Liver (tissue), 3 donors: ENCODE data around the gene TMC1.

Experiments used
- FOXA1 ChIP-seq: IDR thresholded peaks from 2 replicates; pipeline ENCODE4 v1.6.1; 2016; ENCODE audit warnings: antibody characterized with exemption
- GABPA ChIP-seq, 2 donors: IDR thresholded peaks in 1 of 2; conservative IDR thresholded peaks in 1 of 2; 2 replicates each; pipeline ENCODE4 v1.6.1; 2016; ENCODE audit warnings: antibody characterized with exemption in 2 of 2, mild to moderate bottlenecking in 1 of 2, moderate library complexity in 1 of 2
- RAD21 ChIP-seq, 2 donors: IDR thresholded peaks; 2 replicates each; pipeline ENCODE4 v1.6.1; 2016; ENCODE audit warnings: antibody characterized with exemption in 2 of 2, mild to moderate bottlenecking in 2 of 2
- SP1 ChIP-seq: IDR thresholded peaks from 2 replicates; pipeline ENCODE4 v1.6.1; 2018; ENCODE audit warnings: antibody characterized with exemption, mild to moderate bottlenecking
- YY1 ChIP-seq: IDR thresholded peaks from 2 replicates; pipeline ENCODE4 v1.6.1; 2016; ENCODE audit warnings: antibody characterized with exemption, mild to moderate bottlenecking
- TF ChIP-seq, protein P1 (sequence below): fragments of 150-350 bp; IDR thresholded peaks from 2 replicates; pipeline ENCODE4 v1.5.1; 2017; ENCODE audit warnings: improper control_type of control experiment, low read depth, low read length; ENCODE audit not compliant: missing input control
- TF ChIP-seq, protein P2 (sequence below): IDR thresholded peaks from 2 replicates; pipeline ENCODE4 v1.6.1; 2016; ENCODE audit warnings: antibody characterized with exemption
- TF ChIP-seq, protein P3 (sequence below): IDR thresholded peaks from 2 replicates; pipeline ENCODE4 v1.6.1; 2016; ENCODE audit warnings: antibody characterized with exemption, mild to moderate bottlenecking
- TF ChIP-seq, protein P4 (sequence below): IDR thresholded peaks from 2 replicates; pipeline ENCODE4 v1.6.1; 2016; ENCODE audit warnings: antibody characterized with exemption
- TF ChIP-seq, protein P5 (sequence below): IDR thresholded peaks from 2 replicates; pipeline ENCODE4 v1.6.1; 2016; ENCODE audit warnings: antibody characterized with exemption
- donor health status: healthy.
- donor health status: healthy.

DNA sequence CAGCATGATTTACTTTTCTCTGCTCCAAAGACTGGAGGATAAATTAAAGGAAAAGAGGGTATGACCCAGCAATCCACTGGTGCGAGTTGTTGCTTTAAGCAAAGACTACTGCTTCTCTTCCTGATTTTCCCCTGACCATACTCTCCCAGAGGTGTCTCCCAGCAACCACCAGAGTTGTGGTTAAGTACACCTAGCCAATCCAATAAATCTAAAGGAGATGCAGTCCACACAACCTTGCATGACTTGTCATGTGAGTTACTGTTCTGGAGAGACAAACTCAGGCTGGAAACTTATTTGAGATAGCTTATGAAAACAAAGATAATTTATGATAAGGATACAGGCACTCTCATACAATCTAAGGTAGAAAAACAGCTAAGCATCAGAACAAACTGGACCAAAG, 11.9 kb downstream of the TMC1 start:
- TF ChIP-seq, protein P1, sequence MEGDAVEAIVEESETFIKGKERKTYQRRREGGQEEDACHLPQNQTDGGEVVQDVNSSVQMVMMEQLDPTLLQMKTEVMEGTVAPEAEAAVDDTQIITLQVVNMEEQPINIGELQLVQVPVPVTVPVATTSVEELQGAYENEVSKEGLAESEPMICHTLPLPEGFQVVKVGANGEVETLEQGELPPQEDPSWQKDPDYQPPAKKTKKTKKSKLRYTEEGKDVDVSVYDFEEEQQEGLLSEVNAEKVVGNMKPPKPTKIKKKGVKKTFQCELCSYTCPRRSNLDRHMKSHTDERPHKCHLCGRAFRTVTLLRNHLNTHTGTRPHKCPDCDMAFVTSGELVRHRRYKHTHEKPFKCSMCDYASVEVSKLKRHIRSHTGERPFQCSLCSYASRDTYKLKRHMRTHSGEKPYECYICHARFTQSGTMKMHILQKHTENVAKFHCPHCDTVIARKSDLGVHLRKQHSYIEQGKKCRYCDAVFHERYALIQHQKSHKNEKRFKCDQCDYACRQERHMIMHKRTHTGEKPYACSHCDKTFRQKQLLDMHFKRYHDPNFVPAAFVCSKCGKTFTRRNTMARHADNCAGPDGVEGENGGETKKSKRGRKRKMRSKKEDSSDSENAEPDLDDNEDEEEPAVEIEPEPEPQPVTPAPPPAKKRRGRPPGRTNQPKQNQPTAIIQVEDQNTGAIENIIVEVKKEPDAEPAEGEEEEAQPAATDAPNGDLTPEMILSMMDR: no peak
- TF ChIP-seq FOXA1 (no peak), SP1 (no peak), GABPA (IDR thresholded peaks at IDR 0.05 in 1 of 2, conservative IDR thresholded peaks at IDR 0.05 in 1 of 2) (no peak), YY1 (no peak), RAD21 (IDR thresholded peaks at IDR 0.05) (no peak)
- TF ChIP-seq, protein P2, sequence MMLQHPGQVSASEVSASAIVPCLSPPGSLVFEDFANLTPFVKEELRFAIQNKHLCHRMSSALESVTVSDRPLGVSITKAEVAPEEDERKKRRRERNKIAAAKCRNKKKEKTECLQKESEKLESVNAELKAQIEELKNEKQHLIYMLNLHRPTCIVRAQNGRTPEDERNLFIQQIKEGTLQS: no peak
- TF ChIP-seq, protein P3, sequence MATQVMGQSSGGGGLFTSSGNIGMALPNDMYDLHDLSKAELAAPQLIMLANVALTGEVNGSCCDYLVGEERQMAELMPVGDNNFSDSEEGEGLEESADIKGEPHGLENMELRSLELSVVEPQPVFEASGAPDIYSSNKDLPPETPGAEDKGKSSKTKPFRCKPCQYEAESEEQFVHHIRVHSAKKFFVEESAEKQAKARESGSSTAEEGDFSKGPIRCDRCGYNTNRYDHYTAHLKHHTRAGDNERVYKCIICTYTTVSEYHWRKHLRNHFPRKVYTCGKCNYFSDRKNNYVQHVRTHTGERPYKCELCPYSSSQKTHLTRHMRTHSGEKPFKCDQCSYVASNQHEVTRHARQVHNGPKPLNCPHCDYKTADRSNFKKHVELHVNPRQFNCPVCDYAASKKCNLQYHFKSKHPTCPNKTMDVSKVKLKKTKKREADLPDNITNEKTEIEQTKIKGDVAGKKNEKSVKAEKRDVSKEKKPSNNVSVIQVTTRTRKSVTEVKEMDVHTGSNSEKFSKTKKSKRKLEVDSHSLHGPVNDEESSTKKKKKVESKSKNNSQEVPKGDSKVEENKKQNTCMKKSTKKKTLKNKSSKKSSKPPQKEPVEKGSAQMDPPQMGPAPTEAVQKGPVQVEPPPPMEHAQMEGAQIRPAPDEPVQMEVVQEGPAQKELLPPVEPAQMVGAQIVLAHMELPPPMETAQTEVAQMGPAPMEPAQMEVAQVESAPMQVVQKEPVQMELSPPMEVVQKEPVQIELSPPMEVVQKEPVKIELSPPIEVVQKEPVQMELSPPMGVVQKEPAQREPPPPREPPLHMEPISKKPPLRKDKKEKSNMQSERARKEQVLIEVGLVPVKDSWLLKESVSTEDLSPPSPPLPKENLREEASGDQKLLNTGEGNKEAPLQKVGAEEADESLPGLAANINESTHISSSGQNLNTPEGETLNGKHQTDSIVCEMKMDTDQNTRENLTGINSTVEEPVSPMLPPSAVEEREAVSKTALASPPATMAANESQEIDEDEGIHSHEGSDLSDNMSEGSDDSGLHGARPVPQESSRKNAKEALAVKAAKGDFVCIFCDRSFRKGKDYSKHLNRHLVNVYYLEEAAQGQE: no peak
- TF ChIP-seq, protein P4, sequence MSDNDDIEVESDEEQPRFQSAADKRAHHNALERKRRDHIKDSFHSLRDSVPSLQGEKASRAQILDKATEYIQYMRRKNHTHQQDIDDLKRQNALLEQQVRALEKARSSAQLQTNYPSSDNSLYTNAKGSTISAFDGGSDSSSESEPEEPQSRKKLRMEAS: no peak
- TF ChIP-seq, protein P5, sequence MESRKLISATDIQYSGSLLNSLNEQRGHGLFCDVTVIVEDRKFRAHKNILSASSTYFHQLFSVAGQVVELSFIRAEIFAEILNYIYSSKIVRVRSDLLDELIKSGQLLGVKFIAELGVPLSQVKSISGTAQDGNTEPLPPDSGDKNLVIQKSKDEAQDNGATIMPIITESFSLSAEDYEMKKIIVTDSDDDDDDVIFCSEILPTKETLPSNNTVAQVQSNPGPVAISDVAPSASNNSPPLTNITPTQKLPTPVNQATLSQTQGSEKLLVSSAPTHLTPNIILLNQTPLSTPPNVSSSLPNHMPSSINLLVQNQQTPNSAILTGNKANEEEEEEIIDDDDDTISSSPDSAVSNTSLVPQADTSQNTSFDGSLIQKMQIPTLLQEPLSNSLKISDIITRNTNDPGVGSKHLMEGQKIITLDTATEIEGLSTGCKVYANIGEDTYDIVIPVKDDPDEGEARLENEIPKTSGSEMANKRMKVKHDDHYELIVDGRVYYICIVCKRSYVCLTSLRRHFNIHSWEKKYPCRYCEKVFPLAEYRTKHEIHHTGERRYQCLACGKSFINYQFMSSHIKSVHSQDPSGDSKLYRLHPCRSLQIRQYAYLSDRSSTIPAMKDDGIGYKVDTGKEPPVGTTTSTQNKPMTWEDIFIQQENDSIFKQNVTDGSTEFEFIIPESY: no peak
